HepG2 (cell line): ENCODE data around the gene TFAP2E. TPM values are rescaled to one million over a fixed set of nuclear protein-coding genes. Genes with fewer than 3 reads are reported as not detected.

Experiments used
- CENPT ChIP-seq: sonication (generic); formaldehyde crosslinking; IDR thresholded peaks from 2 replicates; pipeline ENCODE4 v1.8.0; 2022; ENCODE audit warnings: low read depth, mild to moderate bottlenecking, moderate library complexity, missing genetic modification reagents
- EEA1 ChIP-seq: sonication (generic); formaldehyde crosslinking; IDR thresholded peaks from 2 replicates; pipeline ENCODE4 v1.5.1; 2020; ENCODE audit warnings: mild to moderate bottlenecking, missing genetic modification reagents, borderline replicate concordance
- FOSL2 ChIP-seq: sonication (generic); formaldehyde crosslinking; IDR thresholded peaks from 2 replicates; pipeline ENCODE4 v1.4.0; 2020; ENCODE audit warnings: missing genetic modification reagents
- JARID2 ChIP-seq: sonication (generic); formaldehyde crosslinking; IDR thresholded peaks from 2 replicates; pipeline ENCODE4 v1.8.1; 2023; ENCODE audit warnings: missing genetic modification reagents, inconsistent platforms; ENCODE audit not compliant: insufficient replicate concordance
- KDM6A ChIP-seq: IDR thresholded peaks from 2 replicates; pipeline ENCODE4 v1.6.1; 2016; ENCODE audit warnings: low read depth
- KMT2B ChIP-seq: IDR thresholded peaks from 2 replicates; pipeline ENCODE4 v1.6.1; 2016; ENCODE audit warnings: missing genetic modification reagents, missing compliant biosample characterization
- MED8 ChIP-seq: sonication (generic); formaldehyde crosslinking; IDR thresholded peaks from 2 replicates; pipeline ENCODE4 v1.8.1; 2023; ENCODE audit warnings: mild to moderate bottlenecking, missing genetic modification reagents; ENCODE audit not compliant: insufficient replicate concordance
- MXD4 ChIP-seq: IDR thresholded peaks from 2 replicates; pipeline ENCODE4 v1.6.1; 2016; ENCODE audit warnings: mild to moderate bottlenecking, missing biosample characterization, missing genetic modification reagents
- NFATC3 ChIP-seq: sonication (generic); formaldehyde crosslinking; IDR thresholded peaks from 2 replicates; pipeline ENCODE4 v1.5.1; 2020; ENCODE audit warnings: mild to moderate bottlenecking, missing genetic modification reagents
- PHF5A ChIP-seq: IDR thresholded peaks from one replicate; pipeline ENCODE4 v1.6.1; 2018; ENCODE audit warnings: low read depth, missing genetic modification reagents; ENCODE audit not compliant: unreplicated experiment
- PLRG1 ChIP-seq: fragments of 450-650 bp; conservative IDR thresholded peaks from 2 replicates; pipeline ENCODE4 v1.6.1; 2016
- PPARG ChIP-seq: conservative IDR thresholded peaks from 2 replicates; pipeline ENCODE4 v1.6.1; 2016; ENCODE audit warnings: missing biosample characterization, missing genetic modification reagents
- SMAD3 ChIP-seq: sonication (generic); formaldehyde crosslinking; IDR thresholded peaks from 2 replicates; pipeline ENCODE4 v1.4.0; 2020; ENCODE audit warnings: missing genetic modification reagents
- SMYD3 ChIP-seq: sonication (generic); formaldehyde crosslinking; IDR thresholded peaks from 2 replicates; pipeline ENCODE4 v1.8.1; 2023; ENCODE audit warnings: mild to moderate bottlenecking, missing genetic modification reagents
- SNAI1 ChIP-seq: sonication (generic); formaldehyde crosslinking; IDR thresholded peaks from 2 replicates; pipeline ENCODE4 v1.5.0; 2020; ENCODE audit warnings: mild to moderate bottlenecking, missing genetic modification reagents, borderline replicate concordance
- SP2 ChIP-seq: sonication (generic); formaldehyde crosslinking; IDR thresholded peaks from 2 replicates; pipeline ENCODE4 v1.5.1; 2020; ENCODE audit warnings: mild to moderate bottlenecking, missing genetic modification reagents
- STAG1 ChIP-seq: sonication (generic); formaldehyde crosslinking; IDR thresholded peaks from 2 replicates; pipeline ENCODE4 v1.4.0; 2020; ENCODE audit warnings: missing genetic modification reagents
- STAT5B ChIP-seq: sonication (generic); formaldehyde crosslinking; IDR thresholded peaks from 2 replicates; pipeline ENCODE4 v1.4.0; 2020; ENCODE audit warnings: missing genetic modification reagents
- TCF7 ChIP-seq: sonication (generic); IDR thresholded peaks from 2 replicates; pipeline ENCODE4 v1.6.1; 2016; ENCODE audit warnings: antibody characterized with exemption, low read depth
- TMF1 ChIP-seq: sonication (generic); formaldehyde crosslinking; IDR thresholded peaks from 2 replicates; pipeline ENCODE4 v1.8.1; 2022; ENCODE audit warnings: low read depth, missing genetic modification reagents
- ZNF224 ChIP-seq: sonication (generic); formaldehyde crosslinking; IDR thresholded peaks from 2 replicates; pipeline ENCODE4 v1.5.0; 2020; ENCODE audit warnings: mild to moderate bottlenecking, missing genetic modification reagents
- ZNF562 ChIP-seq: sonication (generic); formaldehyde crosslinking; IDR thresholded peaks from 2 replicates; pipeline ENCODE4 v1.8.0; 2022; ENCODE audit warnings: missing genetic modification reagents, borderline replicate concordance
- ZNF720 ChIP-seq: sonication (generic); formaldehyde crosslinking; IDR thresholded peaks from 2 replicates; pipeline ENCODE4 v1.4.0; 2020; ENCODE audit warnings: missing genetic modification reagents
- ZNF784 ChIP-seq: sonication (generic); formaldehyde crosslinking; IDR thresholded peaks from 2 replicates; pipeline ENCODE4 v1.5.1; 2020; ENCODE audit warnings: missing genetic modification reagents, mild to moderate bottlenecking, borderline replicate concordance
- polyA plus RNA-seq, 8 experiments: library from polyadenylated mRNA; depleted of rRNA in 3 of 8; stranded (reverse) in 7 of 8; unstranded in 1 of 8; fragments of >200 nt; fragmentation: Illumina TruSeq in 4 of 8; extraction: Trizol in 4 of 8; gene quantifications; 2 replicates each; pipeline versions ENCODE4 v1.2.1 to v1.2.3, GENCODE V29; 2011 to 2016; ENCODE audit warnings: low read depth in 4 of 8, missing spikeins in 1 of 8, mixed read lengths in 1 of 8; ENCODE audit not compliant: insufficient read depth in 1 of 8
- total RNA-seq, 5 experiments: library from RNA; depleted of rRNA; stranded (reverse); fragments of >200 nt; fragmentation: Illumina TruSeq; extraction: Trizol; gene quantifications; 2 replicates each; pipeline ENCODE4 v1.2.3, GENCODE V29; 2016; ENCODE audit warnings: low read depth in 1 of 5
- TF ChIP-seq, protein P1 (sequence below): sonication (generic); formaldehyde crosslinking; IDR thresholded peaks from 2 replicates; pipeline ENCODE4 v1.5.1; 2020; ENCODE audit warnings: missing genetic modification reagents, mild to moderate bottlenecking, borderline replicate concordance
- TF ChIP-seq, protein P2 (sequence below): sonication (generic); formaldehyde crosslinking; IDR thresholded peaks from 2 replicates; pipeline ENCODE4 v1.4.0; 2020; ENCODE audit warnings: mild to moderate bottlenecking, missing genetic modification reagents
- TF ChIP-seq, protein P3 (sequence below): sonication (generic); formaldehyde crosslinking; IDR thresholded peaks from 2 replicates; pipeline ENCODE4 v1.4.0; 2020; ENCODE audit warnings: missing genetic modification reagents, mild to moderate bottlenecking, borderline replicate concordance

The TFAP2E gene
- total and polyA plus RNA-seq, 2 of the 13 experiments (the other 11 are each of a cell fraction or from before 2014, with no cell fraction given): 0.31 to 0.41 TPM

DNA sequence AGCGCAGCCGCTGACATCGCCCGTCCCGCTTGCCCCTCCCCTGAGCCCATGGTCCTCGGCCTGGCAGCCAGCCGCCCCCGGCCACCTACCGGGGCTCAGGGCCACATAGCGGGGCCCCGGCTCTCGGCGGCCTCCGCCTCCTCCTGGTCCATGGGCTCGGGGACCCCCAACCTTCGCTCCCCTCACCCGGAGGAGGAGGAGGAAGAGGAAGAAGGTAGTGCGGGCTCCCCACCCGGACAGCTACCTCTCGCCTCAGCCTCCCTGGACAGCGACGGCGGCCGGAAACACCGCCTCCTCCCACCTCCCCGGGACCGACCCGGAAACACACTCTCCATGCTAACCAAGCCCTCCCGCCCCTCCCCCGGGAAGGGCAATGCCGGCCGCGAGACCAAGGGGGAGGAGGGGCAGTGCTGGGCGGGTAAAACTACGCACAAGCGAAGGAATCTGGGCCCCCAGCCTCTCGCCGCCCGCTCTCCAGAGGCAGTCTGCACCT, 15.9 kb upstream of the TFAP2E start, which contains the start of gene KIAA0319L (continued):
- TF ChIP-seq FOSL2 (CRISPR knock-in tag) (no peak), CENPT (no peak), TCF7 (no peak; the same call in 1 of the 2 replicates), PPARG (no peak), NFATC3 (CRISPR knock-in tag) (no peak), KDM6A (CRISPR knock-in tag) (no peak), ZNF720 (no peak), MXD4 (CRISPR knock-in tag) (peak; percentile 84), ZNF562 (CRISPR knock-in tag) (no peak), PHF5A (CRISPR knock-in tag) (no peak), SNAI1 (CRISPR knock-in tag) (no peak), SMAD3 (CRISPR knock-in tag) (no peak), SMYD3 (CRISPR knock-in tag) (no peak), JARID2 (CRISPR knock-in tag) (no peak), KMT2B (no peak), ZNF784 (CRISPR knock-in tag) (0 out of 2 replicates have a peak, but pooled peaks have one; percentile 1), PLRG1 (no peak), TMF1 (CRISPR knock-in tag) (0 out of 2 replicates have a peak, but pooled peaks have one; percentile 55), MED8 (no peak), STAG1 (CRISPR knock-in tag) (no peak), SP2 (CRISPR knock-in tag) (no peak), EEA1 (CRISPR knock-in tag) (no peak), ZNF224 (no peak), STAT5B (CRISPR knock-in tag) (no peak)
- TF ChIP-seq, protein P1, sequence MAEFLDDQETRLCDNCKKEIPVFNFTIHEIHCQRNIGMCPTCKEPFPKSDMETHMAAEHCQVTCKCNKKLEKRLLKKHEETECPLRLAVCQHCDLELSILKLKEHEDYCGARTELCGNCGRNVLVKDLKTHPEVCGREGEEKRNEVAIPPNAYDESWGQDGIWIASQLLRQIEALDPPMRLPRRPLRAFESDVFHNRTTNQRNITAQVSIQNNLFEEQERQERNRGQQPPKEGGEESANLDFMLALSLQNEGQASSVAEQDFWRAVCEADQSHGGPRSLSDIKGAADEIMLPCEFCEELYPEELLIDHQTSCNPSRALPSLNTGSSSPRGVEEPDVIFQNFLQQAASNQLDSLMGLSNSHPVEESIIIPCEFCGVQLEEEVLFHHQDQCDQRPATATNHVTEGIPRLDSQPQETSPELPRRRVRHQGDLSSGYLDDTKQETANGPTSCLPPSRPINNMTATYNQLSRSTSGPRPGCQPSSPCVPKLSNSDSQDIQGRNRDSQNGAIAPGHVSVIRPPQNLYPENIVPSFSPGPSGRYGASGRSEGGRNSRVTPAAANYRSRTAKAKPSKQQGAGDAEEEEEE (CRISPR knock-in tag): no peak
- TF ChIP-seq, protein P2, sequence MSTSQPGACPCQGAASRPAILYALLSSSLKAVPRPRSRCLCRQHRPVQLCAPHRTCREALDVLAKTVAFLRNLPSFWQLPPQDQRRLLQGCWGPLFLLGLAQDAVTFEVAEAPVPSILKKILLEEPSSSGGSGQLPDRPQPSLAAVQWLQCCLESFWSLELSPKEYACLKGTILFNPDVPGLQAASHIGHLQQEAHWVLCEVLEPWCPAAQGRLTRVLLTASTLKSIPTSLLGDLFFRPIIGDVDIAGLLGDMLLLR (CRISPR knock-in tag): peak; percentile 76; the same call in 1 of the 2 replicates
- TF ChIP-seq, protein P3, sequence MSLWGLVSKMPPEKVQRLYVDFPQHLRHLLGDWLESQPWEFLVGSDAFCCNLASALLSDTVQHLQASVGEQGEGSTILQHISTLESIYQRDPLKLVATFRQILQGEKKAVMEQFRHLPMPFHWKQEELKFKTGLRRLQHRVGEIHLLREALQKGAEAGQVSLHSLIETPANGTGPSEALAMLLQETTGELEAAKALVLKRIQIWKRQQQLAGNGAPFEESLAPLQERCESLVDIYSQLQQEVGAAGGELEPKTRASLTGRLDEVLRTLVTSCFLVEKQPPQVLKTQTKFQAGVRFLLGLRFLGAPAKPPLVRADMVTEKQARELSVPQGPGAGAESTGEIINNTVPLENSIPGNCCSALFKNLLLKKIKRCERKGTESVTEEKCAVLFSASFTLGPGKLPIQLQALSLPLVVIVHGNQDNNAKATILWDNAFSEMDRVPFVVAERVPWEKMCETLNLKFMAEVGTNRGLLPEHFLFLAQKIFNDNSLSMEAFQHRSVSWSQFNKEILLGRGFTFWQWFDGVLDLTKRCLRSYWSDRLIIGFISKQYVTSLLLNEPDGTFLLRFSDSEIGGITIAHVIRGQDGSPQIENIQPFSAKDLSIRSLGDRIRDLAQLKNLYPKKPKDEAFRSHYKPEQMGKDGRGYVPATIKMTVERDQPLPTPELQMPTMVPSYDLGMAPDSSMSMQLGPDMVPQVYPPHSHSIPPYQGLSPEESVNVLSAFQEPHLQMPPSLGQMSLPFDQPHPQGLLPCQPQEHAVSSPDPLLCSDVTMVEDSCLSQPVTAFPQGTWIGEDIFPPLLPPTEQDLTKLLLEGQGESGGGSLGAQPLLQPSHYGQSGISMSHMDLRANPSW (CRISPR knock-in tag): no peak
